C4-2B (cell line): Measurements from ENCODE around the gene ADRA1B.

Experiments used
- H3K27ac ChIP-seq: fragments of 450-650 bp; 2 replicates; pipeline ENCODE4 v1.5.1; 2017
- CTCF ChIP-seq: fragments of 450-650 bp; conservative IDR thresholded peaks from 2 replicates; pipeline ENCODE4 v1.5.1; 2017; ENCODE audit warnings: mild to moderate bottlenecking
- ZFX ChIP-seq: fragments of 450-650 bp; IDR thresholded peaks from 2 replicates; pipeline ENCODE4 v1.6.1; 2017

The ADRA1B gene

GRCh38 chr5:159929176-159929575, 12.9 kb downstream of the ADRA1B start:
- H3K27ac ChIP-seq = no peak overlapping the region
- TF ChIP-seq ZFX (no peak), CTCF (no peak)

- no peak overlapping the region for H3K27ac ChIP-seq
- no peak for TF ChIP-seq CTCF
- no peak for TF ChIP-seq ZFX
Measured at GRCh38 chr5:159933531-159934485, 17.5 kb downstream of the ADRA1B start.

- H3K27ac ChIP-seq = no peak overlapping the region
- no peak for TF ChIP-seq CTCF
- TF ChIP-seq ZFX = no peak
Measured at GRCh38 chr5:159935946-159936345, 19.7 kb downstream of the ADRA1B start.

- no peak overlapping the region for H3K27ac ChIP-seq
- no peak for TF ChIP-seq CTCF
- TF ChIP-seq ZFX = no peak
Measured at GRCh38 chr5:159936686-159937329, 20.5 kb downstream of the ADRA1B start.

GRCh38 chr5:159937580-159937979, 21.3 kb downstream of the ADRA1B start:
- TF ChIP-seq CTCF = no peak
- no peak for TF ChIP-seq ZFX
- no peak overlapping the region for H3K27ac ChIP-seq

GRCh38 chr5:159943326-159943725, 27.0 kb downstream of the ADRA1B start:
- H3K27ac ChIP-seq = no peak overlapping the region

More at GRCh38 chr5:159943326-159943725, 27.0 kb downstream of the ADRA1B start:
- TF ChIP-seq ZFX (no peak), CTCF (no peak)
